ENCODE measurements around the gene LMOD1.

- TF ChIP-seq POLR2A (IDR thresholded peaks at IDR 0.05; ENCODE audit: low read depth, low read length) (no peak), POLR2AphosphoS5 (IDR thresholded peaks at IDR 0.05; ENCODE audit: low read depth, low read length) (no peak), TAF1 (IDR thresholded peaks at IDR 0.05; ENCODE audit: borderline replicate concordance, low read depth, low read length) (no peak)
Measured at GRCh38 chr1:201916649-201917249, 29.6 kb downstream of the LMOD1 start.

Data from GM12892 (cell line).